GM20000 (cell line): ENCODE results near the gene LHCGR.

Source experiments
- DNase-seq: peaks from one replicate; pipeline ENCODE4 v3.0.0; 2012; ENCODE audit warnings: low spot score
- CTCF ChIP-seq: IDR thresholded peaks from 2 replicates; pipeline ENCODE4 v1.5.1; 2012; ENCODE audit warnings: mild to moderate bottlenecking, control low read depth; ENCODE audit errors: extremely low read depth, missing control alignments

The LHCGR gene

GRCh38 chr2:48727560-48727959 lies 28.0 kb downstream of the LHCGR start:
- DNase-seq: no peak

GRCh38 chr2:48725696-48726494 lies 29.6 kb downstream of the LHCGR start:
- DNase-seq: no peak
- no peak for TF ChIP-seq CTCF

More at GRCh38 chr2:48727560-48727959, 28.0 kb downstream of the LHCGR start:
- no peak for TF ChIP-seq CTCF

GRCh38 chr2:48724278-48724677 lies 31.2 kb downstream of the LHCGR start:
- TF ChIP-seq CTCF: no peak
- no peak for DNase-seq

- no peak for DNase-seq
These were observed 32.4 kb downstream of the LHCGR start for GRCh38 chr2:48723129-48723528.

GRCh38 chr2:48722391-48722790 lies 33.1 kb downstream of the LHCGR start:
- no peak for DNase-seq
- TF ChIP-seq CTCF: no peak

More at GRCh38 chr2:48723129-48723528, 32.4 kb downstream of the LHCGR start:
- no peak for TF ChIP-seq CTCF

GRCh38 chr2:48721158-48721557 lies 34.4 kb downstream of the LHCGR start:
- TF ChIP-seq CTCF: no peak
- DNase-seq: no peak

- DNase-seq: no peak
- no peak for TF ChIP-seq CTCF
These were observed 35.9 kb downstream of the LHCGR start for GRCh38 chr2:48719480-48720177.
